Fibroblast of villous mesenchyme (primary cell): ENCODE measurements around the gene DIPK1B. TPM values are rescaled to one million over a fixed set of nuclear protein-coding genes. Genes with fewer than 3 reads are reported as not detected.
A peak's percentile ranks its signal among the peaks of the same experiment; 100 is the strongest.

ENCODE experiments used
- DNase-seq: peaks from one replicate; pipeline ENCODE4 v3.0.0-alpha.2; 2010; ENCODE audit warnings: low read depth
- H3K4me3 ChIP-seq: 2 replicates; pipeline ENCODE4 v1.5.1; 2011; ENCODE audit warnings: low read depth, mild to moderate bottlenecking, low read length
- small RNA-seq: library from RNA; depleted of rRNA; stranded (forward); fragments of <200 nt; gene quantifications from one replicate; pipeline ENCODE3, GENCODE V24; 2012
- total RNA-seq: library from RNA; depleted of rRNA; stranded (reverse); fragments of >200 nt; gene quantifications from 2 replicates; pipeline ENCODE4 v1.2.3, GENCODE V29; 2012
- TF ChIP-seq, protein P1 (sequence below): IDR thresholded peaks from 2 replicates; pipeline ENCODE4 v1.5.1; 2012; ENCODE audit warnings: low read depth, mild to moderate bottlenecking, low read length; ENCODE audit not compliant: insufficient read depth

Gene DIPK1B
- total RNA-seq, 1 donor = 0.43 TPM

- no peak for DNase-seq
- TF ChIP-seq, protein P1, sequence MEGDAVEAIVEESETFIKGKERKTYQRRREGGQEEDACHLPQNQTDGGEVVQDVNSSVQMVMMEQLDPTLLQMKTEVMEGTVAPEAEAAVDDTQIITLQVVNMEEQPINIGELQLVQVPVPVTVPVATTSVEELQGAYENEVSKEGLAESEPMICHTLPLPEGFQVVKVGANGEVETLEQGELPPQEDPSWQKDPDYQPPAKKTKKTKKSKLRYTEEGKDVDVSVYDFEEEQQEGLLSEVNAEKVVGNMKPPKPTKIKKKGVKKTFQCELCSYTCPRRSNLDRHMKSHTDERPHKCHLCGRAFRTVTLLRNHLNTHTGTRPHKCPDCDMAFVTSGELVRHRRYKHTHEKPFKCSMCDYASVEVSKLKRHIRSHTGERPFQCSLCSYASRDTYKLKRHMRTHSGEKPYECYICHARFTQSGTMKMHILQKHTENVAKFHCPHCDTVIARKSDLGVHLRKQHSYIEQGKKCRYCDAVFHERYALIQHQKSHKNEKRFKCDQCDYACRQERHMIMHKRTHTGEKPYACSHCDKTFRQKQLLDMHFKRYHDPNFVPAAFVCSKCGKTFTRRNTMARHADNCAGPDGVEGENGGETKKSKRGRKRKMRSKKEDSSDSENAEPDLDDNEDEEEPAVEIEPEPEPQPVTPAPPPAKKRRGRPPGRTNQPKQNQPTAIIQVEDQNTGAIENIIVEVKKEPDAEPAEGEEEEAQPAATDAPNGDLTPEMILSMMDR = no peak
Measured at GRCh38 chr9:136773386-136774044, 61.1 kb downstream of the DIPK1B start.

More at GRCh38 chr9:136773386-136774044, 61.1 kb downstream of the DIPK1B start:
- H3K4me3 ChIP-seq = no peak overlapping the region

Small RNAs within 50 kb of the gene (small RNA-seq; reads per million reads assigned to genes)
- gene MIR126 (232 reads per million, percentile 98 among the genes with 10 or more reads in this experiment), gene MIR6722 (not detected)

Other genes starting within 250 kb of the DIPK1B start
- 40.3 and 43.2 TPM in 2 replicates for gene SEC16A, start 229.5 kb upstream of the DIPK1B start, total RNA-seq
- 22.5 and 36.7 TPM in 2 replicates for gene NOTCH1, start 166.5 kb upstream of the DIPK1B start, total RNA-seq
- gene EGFL7, start 49.7 kb upstream of the DIPK1B start, total RNA-seq = 7.7 and 9.9 TPM in 2 replicates
- gene AGPAT2, start 25.1 kb upstream of the DIPK1B start, total RNA-seq = 31.5 and 34.5 TPM in 2 replicates
- gene LCN10, start 30.4 kb downstream of the DIPK1B start, total RNA-seq = under 0.01 TPM in 1 of 2 replicates, not detected in the other
- not detected in 2 replicates for gene LCN6, start 36.0 kb downstream of the DIPK1B start, total RNA-seq
- gene LCN8, start 45.7 kb downstream of the DIPK1B start, total RNA-seq = not detected in 2 replicates
- gene LCN15, start 51.9 kb downstream of the DIPK1B start, total RNA-seq = not detected in 2 replicates
- 33.5 and 39.7 TPM in 2 replicates for gene TMEM141, start 78.8 kb downstream of the DIPK1B start, total RNA-seq
- gene CCDC183, start 83.8 kb downstream of the DIPK1B start, total RNA-seq = 0.32 and 0.43 TPM in 2 replicates
- 69.6 and 72.1 TPM in 2 replicates for gene RABL6, start 95.4 kb downstream of the DIPK1B start, total RNA-seq
- 0.86 and 1.3 TPM in 2 replicates for gene AJM1, start 129.9 kb downstream of the DIPK1B start, total RNA-seq
- 75.4 and 105 TPM in 2 replicates for gene PHPT1, start 136.8 kb downstream of the DIPK1B start, total RNA-seq
- 1.6 and 3.0 TPM in 2 replicates for gene MAMDC4, start 139.8 kb downstream of the DIPK1B start, total RNA-seq
- 146 and 163 TPM in 2 replicates for gene EDF1, start 153.7 kb downstream of the DIPK1B start, total RNA-seq
- 11.0 and 16.8 TPM in 2 replicates for gene TRAF2, start 173.9 kb downstream of the DIPK1B start, total RNA-seq
- gene FBXW5, start 232.2 kb downstream of the DIPK1B start, total RNA-seq = 104 and 115 TPM in 2 replicates
- gene C8G, start 232.7 kb downstream of the DIPK1B start, total RNA-seq = 0.86 TPM in 1 of 2 replicates, not detected in the other
- 0.86 TPM in 1 of 2 replicates, not detected in the other for gene LCN12, start 239.7 kb downstream of the DIPK1B start, total RNA-seq